IPS-18a (cell line): ENCODE results near the gene BRWD1.

ENCODE experiments used
- H3K27ac ChIP-seq: one replicate; pipeline ENCODE4 v1.5.1; 2013; ENCODE audit warnings: low read length
- H3K27me3 ChIP-seq: one replicate; pipeline ENCODE4 v1.6.1; 2013; ENCODE audit warnings: mild to moderate bottlenecking, low read length; ENCODE audit not compliant: control insufficient read depth, insufficient read depth
- H3K36me3 ChIP-seq: one replicate; pipeline ENCODE4 v1.6.1; 2013; ENCODE audit warnings: low read depth, low read length; ENCODE audit not compliant: control insufficient read depth
- H3K4me1 ChIP-seq: one replicate; pipeline ENCODE4 v1.6.1; 2013; ENCODE audit warnings: low read depth, low read length; ENCODE audit not compliant: control insufficient read depth
- H3K4me3 ChIP-seq: one replicate; pipeline ENCODE4 v1.5.1; 2013; ENCODE audit warnings: low read length
- H3K9ac ChIP-seq: one replicate; pipeline ENCODE4 v1.6.1; 2013; ENCODE audit warnings: mild to moderate bottlenecking, low read length, moderate library complexity
- H3K9me3 ChIP-seq: one replicate; pipeline ENCODE4 v1.6.1; 2013; ENCODE audit warnings: low read depth, low read length; ENCODE audit not compliant: control insufficient read depth

BRWD1 gene

GRCh38 chr21:39313042-39313570 is 326 bp downstream of the BRWD1 start:
- H3K27ac ChIP-seq: no peak overlapping the region
- H3K9me3 ChIP-seq: no peaks in the 10 kb centered on the region
- peak overlapping the region; percentile 66 for H3K4me3 ChIP-seq
- H3K36me3 ChIP-seq: peaks cover 22% of the 10 kb centered on the region
- H3K9ac ChIP-seq: peak overlapping the region; percentile 94
- H3K4me1 ChIP-seq: peaks cover 11% of the 10 kb centered on the region
- no peaks in the 10 kb centered on the region for H3K27me3 ChIP-seq

GRCh38 chr21:39312112-39313041 is 1.1 kb downstream of the BRWD1 start:
- no peaks in the 10 kb centered on the region for H3K9me3 ChIP-seq
- no peak overlapping the region for H3K9ac ChIP-seq
- H3K4me1 ChIP-seq: peaks cover 11% of the 10 kb centered on the region
- peak overlapping the region; percentile 66 for H3K4me3 ChIP-seq
- peaks cover 22% of the 10 kb centered on the region for H3K36me3 ChIP-seq
- no peaks in the 10 kb centered on the region for H3K27me3 ChIP-seq
- no peak overlapping the region for H3K27ac ChIP-seq

- Histone ChIP-seq H3K27me3 (no peaks in the 10 kb centered on the region), H3K9ac (no peak overlapping the region), H3K36me3 (peaks cover 22% of the 10 kb centered on the region), H3K4me3 (no peak overlapping the region), H3K4me1 (peaks cover 11% of the 10 kb centered on the region), H3K9me3 (no peaks in the 10 kb centered on the region), H3K27ac (no peak overlapping the region)
Observed at GRCh38 chr21:39311164-39311563, 2.3 kb downstream of the BRWD1 start.

DNA sequence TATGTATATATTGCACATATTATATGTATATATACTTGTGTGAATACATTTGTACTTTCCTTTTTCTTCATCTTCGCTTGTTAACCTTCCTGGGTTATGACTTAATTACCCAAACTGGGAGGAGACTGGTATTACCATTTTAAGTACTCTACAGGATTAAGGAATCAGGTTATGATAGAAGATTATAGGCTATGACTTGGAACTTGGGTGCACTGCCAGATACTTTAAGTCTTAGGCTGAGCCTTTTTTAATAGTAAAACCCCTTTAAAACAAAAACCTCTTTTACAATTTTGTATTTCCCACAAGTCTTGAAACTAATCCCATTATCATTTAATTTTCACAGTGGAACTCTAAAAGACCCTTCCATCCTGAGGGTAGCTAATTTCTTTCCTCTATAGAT is 6.0 kb downstream of the BRWD1 start:
- H3K27me3 ChIP-seq: no peaks in the 10 kb centered on the region
- no peak overlapping the region for H3K9ac ChIP-seq
- H3K27ac ChIP-seq: no peak overlapping the region
- H3K36me3 ChIP-seq: peaks cover 26% of the 10 kb centered on the region
- H3K4me1 ChIP-seq: peaks cover 6% of the 10 kb centered on the region
- no peak overlapping the region for H3K4me3 ChIP-seq
- H3K9me3 ChIP-seq: no peaks in the 10 kb centered on the region

GRCh38 chr21:39300587-39300986 is 12.8 kb downstream of the BRWD1 start:
- Histone ChIP-seq H3K9ac (no peak overlapping the region), H3K4me3 (no peak overlapping the region), H3K9me3 (no peaks in the 10 kb centered on the region), H3K27ac (no peak overlapping the region), H3K27me3 (no peaks in the 10 kb centered on the region), H3K36me3 (peaks cover 39% of the 10 kb centered on the region), H3K4me1 (no peaks in the 10 kb centered on the region)

GRCh38 chr21:39296891-39297290 is 16.5 kb downstream of the BRWD1 start:
- H3K4me1 ChIP-seq: no peaks in the 10 kb centered on the region
- H3K4me3 ChIP-seq: no peak overlapping the region
- no peak overlapping the region for H3K27ac ChIP-seq
- no peaks in the 10 kb centered on the region for H3K9me3 ChIP-seq
- no peaks in the 10 kb centered on the region for H3K27me3 ChIP-seq
- peaks cover 66% of the 10 kb centered on the region for H3K36me3 ChIP-seq
- no peak overlapping the region for H3K9ac ChIP-seq

GRCh38 chr21:39288987-39289386 is 24.4 kb downstream of the BRWD1 start:
- Histone ChIP-seq H3K9ac (no peak overlapping the region), H3K36me3 (peaks cover 72% of the 10 kb centered on the region), H3K4me1 (no peaks in the 10 kb centered on the region), H3K9me3 (no peaks in the 10 kb centered on the region), H3K27me3 (no peaks in the 10 kb centered on the region), H3K4me3 (no peak overlapping the region), H3K27ac (no peak overlapping the region)

DNA sequence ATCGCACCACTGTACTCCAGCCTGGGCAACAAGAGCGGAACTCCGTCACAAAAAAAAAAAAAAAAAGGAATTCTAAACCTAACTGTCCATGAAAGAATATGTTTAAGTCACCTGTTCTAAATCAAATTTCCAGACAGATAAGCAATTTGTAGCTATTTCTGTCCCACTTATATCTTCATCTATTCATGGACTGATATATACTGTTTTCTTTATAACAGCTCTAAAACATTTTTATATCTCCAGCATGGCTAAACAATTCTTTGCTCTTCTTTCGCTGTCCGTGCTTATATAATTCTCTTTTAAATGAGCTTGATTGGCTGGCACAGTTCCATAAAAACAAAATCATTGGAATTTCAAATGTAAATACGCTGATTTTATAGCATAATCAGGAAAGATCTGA is 30.5 kb downstream of the BRWD1 start:
- Histone ChIP-seq H3K27ac (no peak overlapping the region), H3K4me1 (no peaks in the 10 kb centered on the region), H3K36me3 (peaks cover 39% of the 10 kb centered on the region), H3K27me3 (no peaks in the 10 kb centered on the region), H3K9ac (no peak overlapping the region), H3K4me3 (no peak overlapping the region), H3K9me3 (no peaks in the 10 kb centered on the region)

DNA sequence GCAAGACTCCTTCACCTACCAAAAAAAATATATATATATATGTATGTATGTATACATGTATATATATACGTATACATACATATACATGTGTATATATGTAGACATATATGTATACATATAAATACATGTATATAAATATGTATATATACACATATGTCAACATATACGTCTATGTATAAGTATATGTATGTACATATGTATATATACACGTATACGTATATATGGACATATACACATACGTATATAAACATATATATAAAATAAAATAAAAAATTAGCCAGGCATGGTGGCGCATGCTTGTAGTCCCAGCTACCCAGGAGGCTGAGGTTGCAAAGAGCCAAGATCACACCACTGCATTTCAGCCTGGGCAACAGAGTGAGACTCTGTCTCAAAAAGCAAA is 31.6 kb downstream of the BRWD1 start:
- Histone ChIP-seq H3K36me3 (peaks cover 38% of the 10 kb centered on the region), H3K27ac (no peak overlapping the region), H3K9ac (no peak overlapping the region), H3K4me3 (no peak overlapping the region), H3K27me3 (no peaks in the 10 kb centered on the region), H3K9me3 (no peaks in the 10 kb centered on the region), H3K4me1 (no peaks in the 10 kb centered on the region)

DNA sequence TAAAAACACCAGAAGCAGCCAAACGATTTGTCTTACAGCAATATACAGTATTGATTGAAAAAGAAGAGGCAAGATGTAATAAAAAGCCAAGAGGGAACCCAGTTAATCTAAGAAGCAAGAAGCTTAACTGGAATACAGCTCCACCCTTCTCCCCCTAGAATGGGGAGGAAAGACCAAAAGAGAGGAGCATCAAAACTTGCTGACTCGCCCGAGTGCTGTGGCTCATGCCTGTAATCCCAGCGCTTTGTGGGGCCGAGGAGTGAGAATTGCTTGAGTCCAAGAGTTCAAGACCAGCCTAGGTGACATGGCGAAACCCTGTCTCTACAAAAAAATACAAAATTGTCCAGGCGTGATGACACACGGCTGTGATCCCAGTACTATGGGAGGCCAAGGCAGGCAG is 32.2 kb downstream of the BRWD1 start:
- no peaks in the 10 kb centered on the region for H3K4me1 ChIP-seq
- no peak overlapping the region for H3K27ac ChIP-seq
- no peak overlapping the region for H3K4me3 ChIP-seq
- H3K27me3 ChIP-seq: no peaks in the 10 kb centered on the region
- no peaks in the 10 kb centered on the region for H3K9me3 ChIP-seq
- no peak overlapping the region for H3K9ac ChIP-seq
- peaks cover 41% of the 10 kb centered on the region for H3K36me3 ChIP-seq

- Histone ChIP-seq H3K27me3 (no peaks in the 10 kb centered on the region), H3K9me3 (no peaks in the 10 kb centered on the region), H3K27ac (no peak overlapping the region), H3K9ac (no peak overlapping the region), H3K36me3 (peaks cover 64% of the 10 kb centered on the region), H3K4me3 (no peak overlapping the region), H3K4me1 (no peaks in the 10 kb centered on the region)
Observed at GRCh38 chr21:39269620-39270019, 43.8 kb downstream of the BRWD1 start.

GRCh38 chr21:39265603-39266002 is 47.8 kb downstream of the BRWD1 start:
- no peak overlapping the region for H3K9ac ChIP-seq
- H3K4me1 ChIP-seq: no peaks in the 10 kb centered on the region
- H3K36me3 ChIP-seq: peaks cover 70% of the 10 kb centered on the region
- no peak overlapping the region for H3K27ac ChIP-seq
- no peaks in the 10 kb centered on the region for H3K27me3 ChIP-seq
- no peaks in the 10 kb centered on the region for H3K9me3 ChIP-seq
- no peak overlapping the region for H3K4me3 ChIP-seq
